Right lobe of liver (tissue), 6 donors: ENCODE results near the gene MED26. TPM values are rescaled to one million over a fixed set of nuclear protein-coding genes. Genes with fewer than 3 reads are reported as not detected.

ENCODE experiments used
- ATAC-seq, 4 donors: fragments of 200-7000 bp; cut with Tn5 transposase; one replicate each; pipeline ENCODE4 v1.9.1; 2020; ENCODE audit warnings: mild to moderate bottlenecking in 4 of 4, moderate library complexity in 4 of 4
- DNase-seq, 3 donors: peaks; one replicate each; pipeline ENCODE4 v3.0.0-alpha.2; 2020
- H3K27ac ChIP-seq, 3 donors: fragments of 200-600 bp; one replicate each; pipeline ENCODE4 v1.8.0; 2022
- H3K27me3 ChIP-seq, 2 donors: fragments of 200-600 bp; one replicate each; pipeline ENCODE4 v1.8.0; 2022
- H3K36me3 ChIP-seq, 4 donors: fragments of 200-600 bp; sonication (generic) in 1 of 4; one replicate each; pipeline versions ENCODE4 v1.5.1 to v1.8.0; 2017 to 2022; ENCODE audit warnings: control low read depth in 1 of 4
- H3K4me1 ChIP-seq, 4 donors: fragments of 200-600 bp; sonication (generic) in 1 of 4; one replicate each; pipeline versions ENCODE4 v1.5.1 to v1.8.0; 2017 to 2022; ENCODE audit warnings: control low read depth in 1 of 4
- H3K4me3 ChIP-seq, 3 donors: fragments of 200-600 bp; one replicate each; pipeline ENCODE4 v1.8.0; 2022
- H3K9me3 ChIP-seq, 4 donors: fragments of 200-600 bp; sonication (generic) in 1 of 4; one replicate each; pipeline versions ENCODE4 v1.5.1 to v1.8.0; 2017 to 2022; ENCODE audit warnings: control low read depth in 1 of 4
- CTCF ChIP-seq, 4 donors: fragments of 200-600 bp in 3 of 4; fragments of 450-650 bp in 1 of 4; IDR thresholded peaks; one replicate each; pipeline versions ENCODE4 v1.5.1 to v1.8.0; 2016 to 2022; ENCODE audit warnings: antibody characterized with exemption in 4 of 4, mild to moderate bottlenecking in 2 of 4
- POLR2A ChIP-seq: fragments of 450-650 bp; IDR thresholded peaks from one replicate; pipeline ENCODE4 v1.6.1; 2017; ENCODE audit warnings: antibody characterized with exemption, mild to moderate bottlenecking
- WGBS: methylation state at CpG from one replicate; pipeline ENCODE4 v1.1.6; 2018; ENCODE audit warnings: low coverage, low lambda C conversion rate; ENCODE audit not compliant: insufficient coverage; ENCODE audit errors: missing lambda C conversion rate; 5-methylcytosine and 5-hydroxymethylcytosine counted together
- intact Hi-C, 2 donors: fragments of 100-400 bp; cut with DNase I; formaldehyde crosslinking; loops; one replicate each; pipeline versions ENCODE4 v1.11.2 to v1.14.1; 2022
- total RNA-seq, 6 experiments: library from RNA; depleted of rRNA in 2 of 6; stranded (reverse); fragments of >200 nt in 2 of 6; fragmentation: NEBNext Ultra II Directional in 3 of 6; extraction: Animal tissue kit (Norgen Biotek cat#: 25700) in 3 of 6; gene quantifications; one replicate each; pipeline versions ENCODE4 v1.1.0 to v1.2.4, GENCODE V29; 2016 to 2023
- donor health status: DM: no; HTN: yes; CAD: no.
- donor health status: DM: no; HTN: no; CAD: no.
- donor health status: DM: no; HTN: no; CAD: no.
- donor health status: DM: no; HTN: yes; CAD: no.
- donor health status: DM: no; HTN: yes; CAD: no.

The MED26 gene
- total RNA-seq, 6 experiments from 2014 or later = 3.4 to 5.4 (median 4.4) TPM

GRCh38 chr19:16542910-16543472 lies 85.0 kb downstream of the MED26 start:
- no peaks in the 10 kb centered on the region for H3K27me3 ChIP-seq
- WGBS = 4% methylated on average over 11 of the region's 15 CpGs
- no peak for DNase-seq
- peaks cover 0 to 5% (median 0%) of the 10 kb centered on the region in 4 donors for H3K36me3 ChIP-seq
- peaks cover 0 to 33% (median 7%) of the 10 kb centered on the region in 4 donors for H3K4me1 ChIP-seq
- H3K9me3 ChIP-seq = no peaks in the 10 kb centered on the region
- peak overlapping the region; percentile 58 to 89 (median 79) for H3K27ac ChIP-seq
- peak overlapping the region; percentile 89 to 100 (median 97) for H3K4me3 ChIP-seq
- TF ChIP-seq CTCF (IDR thresholded peaks at IDR 0.05) (no peak), POLR2A (no peak)
- ATAC-seq = no peak
- intact Hi-C loops = no loop called here

- Histone ChIP-seq H3K36me3 (peaks cover 0 to 8% (median 0%) of the 10 kb centered on the region in 4 donors), H3K4me1 (peaks cover 0 to 31% (median 7%) of the 10 kb centered on the region in 4 donors), H3K4me3 (peak within 1 kb of the TSS; percentile 89 to 100 (median 97)), H3K9me3 (no peaks in the 10 kb centered on the region), H3K27me3 (no peaks in the 10 kb centered on the region), H3K27ac (peak within 1 kb of the TSS; percentile 58 to 89 (median 79))
- TF ChIP-seq POLR2A (peak; percentile 76), CTCF (IDR thresholded peaks at IDR 0.05) (no peak)
- DNase-seq (peak; percentile 95 to 96 (median 96)), ATAC-seq (peak; percentile 89 to 95 (median 92))
- WGBS = under 1% methylated on average over 44 of the region's 108 CpGs
- intact Hi-C loops = no loop called here
These were observed 85.7 kb downstream of the MED26 start, which contains the start of gene CHERP for GRCh38 chr19:16542045-16542909. CHERP (minus strand) TSS chr19:16542437; CDS start chr19:16542378, 59 bp downstream.

- Histone ChIP-seq H3K9me3 (no peaks in the 10 kb centered on the region), H3K4me3 (peak overlapping the region; percentile 89 to 100 (median 97)), H3K27ac (peak overlapping the region; percentile 58 to 89 (median 79)), H3K27me3 (no peaks in the 10 kb centered on the region), H3K4me1 (peaks cover 0 to 31% (median 7%) of the 10 kb centered on the region in 4 donors), H3K36me3 (peaks cover 0 to 8% (median 0%) of the 10 kb centered on the region in 4 donors)
- TF ChIP-seq CTCF (IDR thresholded peaks at IDR 0.05) (no peak), POLR2A (no peak)
- DNase-seq (peak in 1 of 3 donors; percentile 45), ATAC-seq (no peak)
- WGBS = 1% methylated on average over 15 of the region's 29 CpGs
- intact Hi-C loops = no loop called here
These were observed 86.4 kb downstream of the MED26 start for GRCh38 chr19:16541526-16542044.

- H3K27me3 ChIP-seq = no peaks in the 10 kb centered on the region
- intact Hi-C loops = no loop called here
- peak in 1 of 3 donors; percentile 82 for DNase-seq
- peak overlapping the region in 1 of 3 donors; percentile 79 for H3K27ac ChIP-seq
- peaks cover 0 to 31% (median 7%) of the 10 kb centered on the region in 4 donors for H3K4me1 ChIP-seq
- 14% methylated on average over 12 of the region's 12 CpGs for WGBS
- peak overlapping the region; percentile 89 to 100 (median 97) for H3K4me3 ChIP-seq
- peaks cover 0 to 8% (median 0%) of the 10 kb centered on the region in 4 donors for H3K36me3 ChIP-seq
- no peaks in the 10 kb centered on the region for H3K9me3 ChIP-seq
- no peak for TF ChIP-seq POLR2A
- peak in 1 of 4 donors; percentile 4 for TF ChIP-seq CTCF (IDR thresholded peaks at IDR 0.05)
- peak; percentile 31 to 64 (median 50) for ATAC-seq
These were observed 87.1 kb downstream of the MED26 start for GRCh38 chr19:16540948-16541347.
